HFF-Myc (cell line): Measurements from ENCODE around the gene CCDC191.

ENCODE experiments used
- DNase-seq: peaks from one replicate; pipeline ENCODE4 v3.0.0-alpha.2; 2011; ENCODE audit warnings: low read depth; ENCODE audit errors: extremely low read depth
- H3K4me3 ChIP-seq: replicated peaks from 2 replicates; pipeline ENCODE4 v1.5.1; 2011; ENCODE audit warnings: low read depth, mild to moderate bottlenecking, control low read depth, low read length
- TF ChIP-seq, protein P1 (sequence below): IDR thresholded peaks from 2 replicates; pipeline ENCODE4 v1.5.1; 2012; ENCODE audit warnings: mild to moderate bottlenecking, low read depth, low read length, control low read depth; ENCODE audit errors: missing control alignments

CCDC191 gene

DNA sequence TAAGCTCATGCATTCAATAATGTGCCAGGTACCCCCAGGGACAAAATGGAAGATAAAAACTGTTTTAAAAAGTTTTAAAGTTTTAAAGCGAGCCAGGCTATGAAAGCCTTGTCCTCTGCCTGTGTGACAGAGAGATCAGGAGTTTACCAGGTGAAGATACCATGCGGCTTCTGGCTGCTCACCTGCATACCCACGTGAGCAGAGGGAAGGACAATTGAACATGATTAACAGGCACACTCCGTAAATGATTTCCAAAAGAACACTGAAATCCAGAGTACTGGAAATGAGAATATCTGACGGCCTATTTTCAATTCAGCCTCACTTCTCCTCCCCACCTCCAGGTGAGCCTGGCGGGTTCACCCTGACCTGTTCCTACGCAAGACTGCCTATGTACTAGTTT is 42.1 kb downstream of the CCDC191 start:
- no peak overlapping the region for H3K4me3 ChIP-seq
- TF ChIP-seq, protein P1, sequence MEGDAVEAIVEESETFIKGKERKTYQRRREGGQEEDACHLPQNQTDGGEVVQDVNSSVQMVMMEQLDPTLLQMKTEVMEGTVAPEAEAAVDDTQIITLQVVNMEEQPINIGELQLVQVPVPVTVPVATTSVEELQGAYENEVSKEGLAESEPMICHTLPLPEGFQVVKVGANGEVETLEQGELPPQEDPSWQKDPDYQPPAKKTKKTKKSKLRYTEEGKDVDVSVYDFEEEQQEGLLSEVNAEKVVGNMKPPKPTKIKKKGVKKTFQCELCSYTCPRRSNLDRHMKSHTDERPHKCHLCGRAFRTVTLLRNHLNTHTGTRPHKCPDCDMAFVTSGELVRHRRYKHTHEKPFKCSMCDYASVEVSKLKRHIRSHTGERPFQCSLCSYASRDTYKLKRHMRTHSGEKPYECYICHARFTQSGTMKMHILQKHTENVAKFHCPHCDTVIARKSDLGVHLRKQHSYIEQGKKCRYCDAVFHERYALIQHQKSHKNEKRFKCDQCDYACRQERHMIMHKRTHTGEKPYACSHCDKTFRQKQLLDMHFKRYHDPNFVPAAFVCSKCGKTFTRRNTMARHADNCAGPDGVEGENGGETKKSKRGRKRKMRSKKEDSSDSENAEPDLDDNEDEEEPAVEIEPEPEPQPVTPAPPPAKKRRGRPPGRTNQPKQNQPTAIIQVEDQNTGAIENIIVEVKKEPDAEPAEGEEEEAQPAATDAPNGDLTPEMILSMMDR = no peak
- DNase-seq = no peak

DNA sequence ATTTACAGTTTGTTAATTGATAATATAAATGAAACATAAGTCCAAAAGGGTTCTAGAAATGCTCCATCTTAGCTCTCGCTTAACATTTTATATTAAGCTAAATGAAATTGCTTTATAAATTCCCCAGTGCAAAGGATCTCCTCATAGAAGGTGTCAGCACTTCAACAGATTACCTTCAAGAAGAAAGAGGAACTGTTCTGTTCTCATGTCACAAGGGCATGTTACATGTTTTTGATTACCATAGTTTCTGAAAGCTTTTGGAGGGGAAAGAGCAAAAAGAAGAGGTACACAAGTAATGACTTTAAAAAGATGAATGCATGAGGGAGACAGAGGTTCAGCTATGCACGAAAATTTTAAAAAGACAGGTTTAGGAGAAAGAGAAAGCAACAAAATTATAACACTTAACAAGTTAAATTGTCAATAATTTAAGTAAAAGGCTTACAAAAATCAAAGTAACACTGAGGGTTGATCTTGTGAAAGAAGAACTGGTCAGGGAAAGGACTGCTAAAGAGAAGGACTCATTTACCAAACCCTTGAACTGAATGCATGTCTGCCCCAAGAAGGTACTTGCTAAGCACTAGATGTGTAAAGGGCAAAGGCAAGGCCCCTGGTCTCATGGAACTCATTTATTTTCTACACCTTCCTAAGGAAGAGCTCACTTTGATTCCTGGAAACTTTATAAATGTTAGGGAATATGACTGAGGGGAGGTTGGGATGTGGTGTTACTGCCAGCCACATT is 45.1 kb downstream of the CCDC191 start:
- no peak for DNase-seq
- no peak overlapping the region for H3K4me3 ChIP-seq
- TF ChIP-seq, protein P1 = no peak

DNA sequence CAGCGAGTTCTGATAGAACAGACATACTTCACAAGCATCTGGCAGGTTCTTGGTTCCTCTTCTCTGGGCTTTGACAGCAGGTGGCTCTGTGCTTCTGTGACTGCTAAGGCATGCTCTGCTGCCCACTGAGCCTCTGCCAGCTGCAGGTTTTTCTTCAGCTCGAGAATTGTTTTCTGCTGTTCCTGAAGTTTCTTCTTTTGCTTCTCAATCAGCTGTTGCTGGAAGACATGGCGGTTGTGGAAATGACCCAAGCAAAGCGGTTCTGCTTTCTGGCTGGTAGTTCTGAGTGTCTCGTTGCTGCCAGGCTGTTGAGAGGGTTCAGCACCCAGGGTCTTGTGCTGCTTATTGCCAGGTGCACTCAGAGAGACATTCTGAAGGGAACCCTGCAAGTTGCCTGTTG is 50.8 kb downstream of the CCDC191 start:
- TF ChIP-seq, protein P1 = no peak
- no peak for DNase-seq
- no peak overlapping the region for H3K4me3 ChIP-seq

DNA sequence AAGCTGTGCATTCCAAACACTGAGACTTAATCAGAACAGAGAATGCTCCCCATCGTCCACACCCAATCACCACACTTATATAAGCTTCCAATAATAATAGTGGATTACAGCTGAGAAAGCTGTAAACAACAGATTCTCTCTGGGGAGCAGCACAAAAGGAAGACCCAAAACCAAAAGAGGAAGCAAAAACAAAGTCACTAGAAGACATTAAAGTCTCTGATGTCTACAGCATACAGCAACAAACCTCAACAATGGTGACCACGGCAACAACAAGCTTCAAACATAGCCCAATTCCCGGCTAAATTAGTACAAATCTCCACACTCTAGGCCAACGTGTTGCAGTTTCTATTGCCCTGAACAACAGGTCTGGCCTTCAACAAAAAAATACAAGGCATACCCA is 70.8 kb downstream of the CCDC191 start:
- no peak for DNase-seq
- H3K4me3 ChIP-seq = no peak overlapping the region
- TF ChIP-seq, protein P1 = no peak

DNA sequence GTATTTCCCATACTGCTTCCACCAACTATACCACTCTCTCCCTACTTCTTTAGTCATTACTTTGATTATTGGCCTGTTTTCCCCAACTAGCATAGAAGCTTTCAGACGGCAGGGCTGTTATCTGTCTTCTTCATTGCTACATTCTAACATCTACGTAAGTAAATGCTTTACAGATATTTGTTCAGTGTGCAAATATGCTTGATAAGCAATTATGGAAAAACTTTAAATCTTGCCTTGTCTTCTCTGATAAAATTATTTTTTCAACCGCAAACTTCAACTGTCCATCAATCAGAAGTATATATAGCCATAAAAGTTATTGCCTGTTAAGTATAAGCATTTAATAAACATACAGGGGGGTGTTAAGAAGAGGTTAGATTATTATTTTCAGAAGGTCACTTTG is 72.8 kb downstream of the CCDC191 start:
- DNase-seq = no peak
- H3K4me3 ChIP-seq = no peak overlapping the region
- TF ChIP-seq, protein P1 = no peak

DNA sequence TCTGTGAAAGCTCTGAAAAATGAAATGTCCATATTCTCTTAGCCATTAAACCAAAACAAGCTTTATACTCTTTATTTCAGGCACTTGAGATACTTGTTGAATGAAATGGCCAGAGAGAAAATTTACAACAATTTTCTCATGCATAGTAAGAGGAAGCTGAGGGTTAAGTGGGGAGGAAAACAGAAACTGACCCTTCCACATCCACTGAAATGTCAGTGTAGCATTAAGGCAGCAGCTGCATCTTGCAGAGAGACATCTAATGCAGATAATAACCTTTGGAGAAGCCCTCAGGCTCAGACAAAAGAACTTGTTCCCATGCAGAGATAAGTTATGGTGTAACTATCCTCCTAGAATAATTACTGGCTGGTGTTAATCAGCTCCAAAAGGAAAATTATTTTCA is 74.5 kb downstream of the CCDC191 start:
- H3K4me3 ChIP-seq = no peak overlapping the region
- TF ChIP-seq, protein P1 = no peak
- no peak for DNase-seq

DNA sequence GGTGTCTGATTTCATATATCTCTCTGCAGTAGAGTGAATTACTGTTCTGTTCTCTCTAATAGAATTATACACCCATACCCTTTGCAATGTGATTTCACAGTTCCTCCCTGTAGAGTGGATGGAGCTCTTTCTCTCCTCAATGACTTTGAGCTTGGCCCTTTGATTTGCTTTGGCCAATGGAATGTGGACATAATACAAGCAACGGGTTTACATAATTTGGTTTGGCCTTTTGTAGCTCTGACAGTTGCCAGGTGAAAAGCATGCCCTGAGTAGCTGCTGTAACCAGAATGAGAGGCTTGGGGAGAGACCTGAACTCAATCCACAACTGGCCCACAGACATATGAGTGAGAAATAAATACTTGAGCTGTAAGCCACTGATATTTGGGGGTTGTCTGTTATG is 76.4 kb downstream of the CCDC191 start:
- DNase-seq = no peak
- TF ChIP-seq, protein P1 = no peak

More for the DNA sequence above, 76.4 kb downstream of the CCDC191 start:
- H3K4me3 ChIP-seq = no peak overlapping the region
